H1 (cell line): ENCODE results near the gene PROM2. TPM values are rescaled to one million over a fixed set of nuclear protein-coding genes. Genes with fewer than 3 reads are reported as not detected.

Experiments used
- CTCF ChIA-PET: fragments of 300-600 bp; sonication (Branson Sonifier 250); formaldehyde crosslinking; loops from one replicate; lab custom pipeline; 2021; ENCODE audit not compliant: partially characterized antibody; lab: Charles Lee
- POLR2A ChIA-PET: fragments of 300-600 bp; sonication (Branson Sonifier 250); formaldehyde crosslinking; loops from one replicate; lab custom pipeline; 2021; ENCODE audit warnings: inconsistent platforms; ENCODE audit not compliant: partially characterized antibody; lab: Charles Lee
- DNase-seq, 2 experiments: peaks; one replicate each; pipeline versions ENCODE4 v3.0.0 to v3.0.0-alpha.2; 2010 to 2022; ENCODE audit warnings: low spot score in 2 of 2, low read depth in 1 of 2, mixed read lengths in 1 of 2
- FAIRE-seq: peaks from 2 replicates; lab custom pipeline; 2011; peaks lifted over from hg19 to GRCh38; lab: Jason Lieb, UNC
- H2AFZ ChIP-seq: 2 replicates; pipeline ENCODE4 v1.8.1; 2012; ENCODE audit warnings: low read length, inconsistent platforms
- H2AK5ac ChIP-seq: 2 replicates; pipeline ENCODE4 v1.6.1; 2013; ENCODE audit warnings: low read depth, low read length
- H2BK120ac ChIP-seq: replicated peaks from 2 replicates; pipeline ENCODE3; 2013; ENCODE audit warnings: low read depth, low read length, inconsistent platforms
- H2BK12ac ChIP-seq: 2 replicates; pipeline ENCODE4 v1.6.1; 2013; ENCODE audit warnings: low read depth, low read length
- H2BK15ac ChIP-seq: 2 replicates; pipeline ENCODE4 v1.6.1; 2013; ENCODE audit warnings: low read length
- H2BK20ac ChIP-seq: 2 replicates; pipeline ENCODE4 v1.6.1; 2013; ENCODE audit warnings: low read length
- H2BK5ac ChIP-seq: 2 replicates; pipeline ENCODE4 v1.6.1; 2013; ENCODE audit warnings: low read depth, low read length
- H3K14ac ChIP-seq: 2 replicates; pipeline ENCODE4 v1.6.1; 2013; ENCODE audit warnings: inconsistent platforms; ENCODE audit not compliant: insufficient read length
- H3K18ac ChIP-seq: 2 replicates; pipeline ENCODE4 v1.6.1; 2013; ENCODE audit warnings: low read length; ENCODE audit errors: extremely low read depth
- H3K23ac ChIP-seq: 2 replicates; pipeline ENCODE4 v1.6.1; 2013; ENCODE audit warnings: inconsistent platforms; ENCODE audit not compliant: insufficient read length
- H3K23me2 ChIP-seq: 2 replicates; pipeline ENCODE4 v1.6.1; 2013; ENCODE audit warnings: low read depth, low read length
- H3K27ac ChIP-seq: 2 replicates; pipeline ENCODE4 v1.6.1; 2011; ENCODE audit warnings: low read depth, low read length, inconsistent platforms
- H3K27me3 ChIP-seq, 4 experiments: replicated peaks in 1 of 4; 1 replicate in 1 of 4; 2 replicates in 3 of 4; pipeline versions ENCODE4 v1.6.1 to v1.8.1; 2011 to 2013; ENCODE audit warnings: low read length in 3 of 4, mild to moderate bottlenecking in 3 of 4, inconsistent platforms in 2 of 4, mixed read lengths in 2 of 4, moderate library complexity in 1 of 4; ENCODE audit not compliant: control insufficient read depth in 3 of 4, insufficient read depth in 3 of 4; ENCODE audit errors: extremely low read depth in 1 of 4
- H3K36me3 ChIP-seq, 4 experiments: 2 replicates each; pipeline versions ENCODE4 v1.6.1 to v1.8.1; 2011 to 2013; ENCODE audit warnings: mild to moderate bottlenecking in 4 of 4, low read length in 3 of 4, moderate library complexity in 2 of 4, control low read depth in 1 of 4, inconsistent platforms in 1 of 4; ENCODE audit not compliant: insufficient read depth in 4 of 4, control insufficient read depth in 2 of 4
- H3K4ac ChIP-seq: replicated peaks from 2 replicates; pipeline ENCODE3; 2013; ENCODE audit warnings: low read length, low read depth, mixed read lengths, inconsistent platforms; ENCODE audit not compliant: insufficient read length
- H3K4me1 ChIP-seq, 4 experiments: replicated peaks in 1 of 4; 1 replicate in 1 of 4; 2 replicates in 3 of 4; pipeline versions ENCODE4 v1.6.1 to v1.8.1; 2011 to 2013; ENCODE audit warnings: low read length in 3 of 4, inconsistent platforms in 2 of 4, mixed read lengths in 1 of 4; ENCODE audit not compliant: insufficient read depth in 4 of 4, control insufficient read depth in 3 of 4
- H3K4me2 ChIP-seq, 2 experiments: 2 replicates each; pipeline versions ENCODE4 v1.6.1 to v1.8.1; 2011 to 2013; ENCODE audit warnings: low read depth in 2 of 2, low read length in 2 of 2, control low read depth in 1 of 2, inconsistent platforms in 1 of 2, mild to moderate bottlenecking in 1 of 2; ENCODE audit not compliant: insufficient read depth in 1 of 2
- H3K4me3 ChIP-seq, 4 experiments: fragments of 200-600, 300-600 bp in 1 of 4; sonication (generic), shearing (Covaris generic), sonication (Bioruptor Twin) in 1 of 4; 2 replicates each; pipeline versions ENCODE4 v1.5.1 to v1.8.1; 2011 to 2016; ENCODE audit warnings: low read length in 4 of 4, low read depth in 3 of 4, control low read depth in 2 of 4, inconsistent platforms in 2 of 4, mild to moderate bottlenecking in 2 of 4, mixed read lengths in 1 of 4, moderate library complexity in 1 of 4; ENCODE audit not compliant: insufficient read depth in 2 of 4; ENCODE audit errors: extremely low read depth in 1 of 4
- H3K56ac ChIP-seq: replicated peaks from 2 replicates; pipeline ENCODE3; 2013; ENCODE audit warnings: low read depth, mild to moderate bottlenecking, mixed read lengths, low read length, inconsistent platforms; ENCODE audit not compliant: insufficient read length
- H3K79me1 ChIP-seq: 2 replicates; pipeline ENCODE4 v1.6.1; 2013; ENCODE audit warnings: low read depth, low read length, control low read depth
- H3K79me2 ChIP-seq, 2 experiments: 2 replicates each; pipeline versions ENCODE4 v1.6.1 to v1.8.1; 2012 to 2013; ENCODE audit warnings: low read length in 2 of 2, mild to moderate bottlenecking in 2 of 2, inconsistent platforms in 1 of 2; ENCODE audit not compliant: insufficient read depth in 2 of 2, control insufficient read depth in 1 of 2
- H3K9ac ChIP-seq, 4 experiments: replicated peaks in 1 of 4; 1 replicate in 1 of 4; 2 replicates in 3 of 4; pipeline versions ENCODE4 v1.6.1 to v1.8.1; 2011 to 2013; ENCODE audit warnings: low read depth in 3 of 4, low read length in 3 of 4, control low read depth in 2 of 4, mild to moderate bottlenecking in 2 of 4, moderate library complexity in 2 of 4, inconsistent platforms in 1 of 4; ENCODE audit errors: extremely low read depth in 1 of 4
- H3K9me3 ChIP-seq, 2 experiments: 2 replicates each; pipeline versions ENCODE4 v1.6.1 to v1.8.1; 2012 to 2013; ENCODE audit warnings: mild to moderate bottlenecking in 2 of 2, moderate library complexity in 2 of 2, control low read depth in 1 of 2, inconsistent platforms in 1 of 2, low read depth in 1 of 2, low read length in 1 of 2, mixed read lengths in 1 of 2; ENCODE audit not compliant: insufficient read depth in 2 of 2
- H4K20me1 ChIP-seq, 2 experiments: replicated peaks in 1 of 2; 2 replicates each; pipeline versions ENCODE3 to v1.8.1; 2011 to 2013; ENCODE audit warnings: inconsistent platforms in 2 of 2, low read length in 2 of 2, mild to moderate bottlenecking in 1 of 2; ENCODE audit not compliant: insufficient read depth in 2 of 2, control insufficient read depth in 1 of 2
- H4K5ac ChIP-seq: 2 replicates; pipeline ENCODE4 v1.6.1; 2013; ENCODE audit warnings: low read length, low read depth, mixed read lengths, inconsistent platforms; ENCODE audit not compliant: insufficient read length
- H4K8ac ChIP-seq: 2 replicates; pipeline ENCODE4 v1.8.0; 2013; ENCODE audit warnings: mild to moderate bottlenecking, moderate library complexity, low read length, inconsistent platforms; ENCODE audit not compliant: insufficient read depth; ENCODE audit errors: extremely low read depth
- H4K91ac ChIP-seq: replicated peaks from 2 replicates; pipeline ENCODE3; 2013; ENCODE audit warnings: low read length, mixed read lengths, inconsistent platforms; ENCODE audit not compliant: insufficient read length
- BACH1 ChIP-seq: IDR thresholded peaks from 2 replicates; pipeline ENCODE4 v1.6.1; 2012; ENCODE audit warnings: low read length, improper control_type of control experiment
- CHD1 ChIP-seq: IDR thresholded peaks from 2 replicates; pipeline ENCODE4 v1.6.1; 2012; ENCODE audit warnings: low read depth, low read length, improper control_type of control experiment
- CHD2 ChIP-seq: IDR thresholded peaks from 2 replicates; pipeline ENCODE4 v1.6.1; 2012; ENCODE audit warnings: low read length, improper control_type of control experiment
- E2F6 ChIP-seq: IDR thresholded peaks from 2 replicates; pipeline ENCODE4 v1.6.1; 2012; ENCODE audit warnings: inconsistent platforms
- EGR1 ChIP-seq: IDR thresholded peaks from 2 replicates; pipeline ENCODE4 v1.6.1; 2011; ENCODE audit warnings: low read depth, low read length, borderline replicate concordance
- RBBP5 ChIP-seq: IDR thresholded peaks from 2 replicates; pipeline ENCODE4 v1.7.1; 2012; ENCODE audit warnings: low read depth, mild to moderate bottlenecking, inconsistent platforms, low read length, moderate library complexity, borderline replicate concordance
- RNF2 ChIP-seq: fragments of 200-900, 300-1000 bp; sonication (generic); IDR thresholded peaks from 2 replicates; pipeline ENCODE4 v1.7.1; 2016; ENCODE audit warnings: borderline replicate concordance, low read depth, mild to moderate bottlenecking, antibody characterized with exemption, low read length; ENCODE audit not compliant: poor library complexity, severe bottlenecking; ENCODE audit errors: missing control alignments
- SUZ12 ChIP-seq: fragments of 200-600 bp; sonication (generic); IDR thresholded peaks from 2 replicates; pipeline ENCODE4 v1.6.1; 2012; ENCODE audit warnings: mild to moderate bottlenecking, inconsistent platforms, low read length, moderate library complexity, mixed read lengths
- TBP ChIP-seq: IDR thresholded peaks from 2 replicates; pipeline ENCODE4 v1.6.1; 2011; ENCODE audit warnings: low read depth, low read length, improper control_type of control experiment
- TEAD4 ChIP-seq: IDR thresholded peaks from 2 replicates; pipeline ENCODE4 v1.6.1; 2012; ENCODE audit warnings: low read depth, low read length, inconsistent platforms, mixed read lengths
- WGBS, 2 experiments: shearing (Covaris generic) in 1 of 2; methylation state at CpG; one replicate each; pipeline versions ENCODE4 v1.1.6 to v1.1.7; 2013 to 2015; ENCODE audit warnings: low lambda C conversion rate in 2 of 2, mixed read lengths in 2 of 2, inconsistent platforms in 1 of 2, low coverage in 1 of 2, missing lambda C conversion rate in 1 of 2; ENCODE audit not compliant: insufficient replicate concordance in 2 of 2, insufficient coverage in 1 of 2, insufficient read length in 1 of 2; ENCODE audit errors: extremely low coverage in 1 of 2, missing lambda C conversion rate in 1 of 2; 5-methylcytosine and 5-hydroxymethylcytosine counted together
- polyA plus RNA-seq, 7 experiments: library from polyadenylated mRNA; depleted of rRNA in 3 of 7; stranded (reverse) in 5 of 7; unstranded in 2 of 7; fragments of >200 nt in 5 of 7; fragments of 200-250 nt in 2 of 7; gene quantifications; 1 replicate in 5 of 7; 2 replicates in 1 of 7; 4 replicates in 1 of 7; pipeline versions ENCODE4 v1.2.1 to v1.2.3, GENCODE V29; 2011 to 2013; ENCODE audit warnings: missing spikeins in 2 of 7, mixed read lengths in 2 of 7
- total RNA-seq: library from RNA; stranded (reverse); fragmentation: NEBNext Ultra II Directional; extraction: Animal tissue kit (Norgen Biotek cat#: 25700); gene quantifications from 2 replicates; pipeline ENCODE4 v1.2.1, GENCODE V29; 2021

The PROM2 gene
- total and polyA plus RNA-seq, 2 of the 8 experiments (the other 6 are each of a cell fraction or from before 2014, with no cell fraction given), result 1.6 to 3.8 TPM

GRCh38 chr2:95273566-95274290 is 521 bp upstream of the PROM2 start:
- H3K9me3 ChIP-seq, result peaks cover 63 to 96% of the 10 kb centered on the region in 2 experiments
- H3K4me3 ChIP-seq, result no peak overlapping the region
- DNase-seq (peak in 1 of 2 experiments; percentile 46), FAIRE-seq (no peak)
- H3K27ac ChIP-seq, result no peak overlapping the region
- no peaks in the 10 kb centered on the region for H3K79me2 ChIP-seq
- peaks cover 0 to 33% (median 2%) of the 10 kb centered on the region in 4 experiments; a peak in 3 of 7 replicates for H3K4me1 ChIP-seq
- no peak overlapping the region for H3K56ac ChIP-seq
- POLR2A ChIA-PET, result no interaction called here
- no peak overlapping the region for H3K4ac ChIP-seq
- H3K4me2 ChIP-seq, result peak overlapping the region in 1 of 2 experiments; percentile 53; a peak in 1 of 4 replicates
- H4K20me1 ChIP-seq, result no peaks in the 10 kb centered on the region
- no peaks in the 10 kb centered on the region for H3K36me3 ChIP-seq
- no peaks in the 10 kb centered on the region for H3K79me1 ChIP-seq
- H4K8ac ChIP-seq, result peak overlapping the region; percentile 87
- H3K14ac ChIP-seq, result no peak overlapping the region
- no peak overlapping the region for H2BK15ac ChIP-seq
- peak overlapping the region; percentile 7; the same call in 1 of the 2 replicates for H2BK12ac ChIP-seq
- H3K9ac ChIP-seq, result no peak overlapping the region
- CTCF ChIA-PET, result interaction anchor here (1.2 kb wide), 1 partner anchor 43 kb away, joined by 3 read pairs; no protein-coding TSS in a partner anchor
- no peaks in the 10 kb centered on the region for H3K27me3 ChIP-seq
- no peak overlapping the region for H2BK5ac ChIP-seq
- H3K23ac ChIP-seq, result no peak overlapping the region
- no peak overlapping the region for H2AFZ ChIP-seq
- no peaks in the 10 kb centered on the region for H3K23me2 ChIP-seq
- peak overlapping the region; percentile 6 for H4K5ac ChIP-seq
- H4K91ac ChIP-seq, result peak overlapping the region; percentile 34
- peak overlapping the region; percentile 48; the same call in 1 of the 2 replicates for H3K18ac ChIP-seq
- H2BK20ac ChIP-seq, result no peak overlapping the region
- no peak overlapping the region for H2AK5ac ChIP-seq
- H2BK120ac ChIP-seq, result no peak overlapping the region
- 78% methylated on average over 11 of the region's 11 CpGs; no CpG with 5 or more reads in 1 of the 2 experiments for WGBS, 2 experiments
- TF ChIP-seq TEAD4 (no peak), CHD2 (no peak), RBBP5 (no peak), RNF2 (no peak), BACH1 (no peak), CHD1 (no peak), E2F6 (no peak), EGR1 (no peak), TBP (no peak), SUZ12 (no peak)
